ENCODE measurements around the gene GLO1. TPM values are rescaled to one million over a fixed set of nuclear protein-coding genes. Genes with fewer than 3 reads are reported as not detected.

Gene GLO1
- total RNA-seq, 2 donors from 2014 or later, result 68.7 to 70.8 TPM

DNA sequence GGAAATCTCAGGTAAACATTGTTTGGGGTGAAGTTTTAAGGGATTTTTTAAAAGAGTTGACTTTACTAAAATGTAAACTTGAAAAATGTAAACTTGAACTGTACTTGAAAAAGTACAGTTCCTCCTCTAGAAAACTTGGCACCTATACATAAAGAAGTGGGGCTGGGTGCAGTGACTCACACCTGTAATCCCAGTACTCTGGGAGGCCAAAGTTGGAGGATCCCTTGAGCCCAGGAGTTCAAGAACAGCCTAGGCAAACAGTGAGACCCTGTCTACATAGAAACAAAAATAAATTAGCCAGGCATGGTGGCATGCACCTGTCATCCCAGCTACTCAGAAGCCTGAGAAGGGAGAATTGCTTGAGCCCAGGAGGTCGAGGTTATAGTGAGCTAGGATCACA is 70.5 kb downstream of the GLO1 start:
- H3K4me3 ChIP-seq, result no peak overlapping the region
- TF ChIP-seq, protein P1, sequence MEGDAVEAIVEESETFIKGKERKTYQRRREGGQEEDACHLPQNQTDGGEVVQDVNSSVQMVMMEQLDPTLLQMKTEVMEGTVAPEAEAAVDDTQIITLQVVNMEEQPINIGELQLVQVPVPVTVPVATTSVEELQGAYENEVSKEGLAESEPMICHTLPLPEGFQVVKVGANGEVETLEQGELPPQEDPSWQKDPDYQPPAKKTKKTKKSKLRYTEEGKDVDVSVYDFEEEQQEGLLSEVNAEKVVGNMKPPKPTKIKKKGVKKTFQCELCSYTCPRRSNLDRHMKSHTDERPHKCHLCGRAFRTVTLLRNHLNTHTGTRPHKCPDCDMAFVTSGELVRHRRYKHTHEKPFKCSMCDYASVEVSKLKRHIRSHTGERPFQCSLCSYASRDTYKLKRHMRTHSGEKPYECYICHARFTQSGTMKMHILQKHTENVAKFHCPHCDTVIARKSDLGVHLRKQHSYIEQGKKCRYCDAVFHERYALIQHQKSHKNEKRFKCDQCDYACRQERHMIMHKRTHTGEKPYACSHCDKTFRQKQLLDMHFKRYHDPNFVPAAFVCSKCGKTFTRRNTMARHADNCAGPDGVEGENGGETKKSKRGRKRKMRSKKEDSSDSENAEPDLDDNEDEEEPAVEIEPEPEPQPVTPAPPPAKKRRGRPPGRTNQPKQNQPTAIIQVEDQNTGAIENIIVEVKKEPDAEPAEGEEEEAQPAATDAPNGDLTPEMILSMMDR (IDR thresholded peaks at IDR 0.05), result no peak
- H3K36me3 ChIP-seq, result no peaks in the 10 kb centered on the region
- H3K4me1 ChIP-seq, result no peaks in the 10 kb centered on the region
- no peak overlapping the region for H3K9ac ChIP-seq (ENCODE audit: low read depth in 2 of 2, low read length in 2 of 2)
- no peak overlapping the region for H3K27ac ChIP-seq
- DNase-seq, result no peak
- no peaks in the 10 kb centered on the region for H3K27me3 ChIP-seq
- intact Hi-C loops (cut with DNase I), result no loop called here
- no peaks in the 10 kb centered on the region for H3K9me3 ChIP-seq

DNA sequence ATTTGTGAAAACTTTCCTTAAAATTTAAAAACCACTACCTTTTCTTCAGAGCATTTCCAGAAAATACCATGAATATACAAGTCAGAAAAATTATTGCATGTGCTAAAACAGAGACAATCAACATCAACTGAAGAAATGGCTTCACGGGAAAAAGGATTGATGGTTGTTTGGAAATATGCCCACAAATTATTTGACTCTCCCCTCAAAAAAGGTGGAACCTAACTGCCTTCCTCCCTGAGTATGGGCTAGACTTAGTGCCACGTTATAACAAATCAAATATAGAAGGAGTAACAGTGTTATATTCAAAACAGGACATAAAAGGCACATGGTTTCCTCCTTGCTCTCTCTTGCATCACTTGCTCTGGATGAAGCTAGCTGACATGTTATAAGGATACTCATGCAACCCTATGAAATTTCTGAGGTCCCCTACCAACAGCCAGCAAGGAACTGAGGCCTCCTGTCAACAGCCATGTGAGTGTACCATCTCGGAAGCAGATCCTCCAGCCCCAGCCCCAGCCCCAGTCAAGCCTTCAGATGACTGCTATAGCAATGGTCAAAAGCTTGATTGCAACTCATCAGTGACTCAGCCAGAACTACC is 71.7 kb downstream of the GLO1 start:
- H3K9ac ChIP-seq (ENCODE audit: low read depth in 2 of 2, low read length in 2 of 2), result no peak overlapping the region
- no peak for DNase-seq
- no peak overlapping the region for H3K4me3 ChIP-seq
- intact Hi-C loops (cut with DNase I), result no loop called here
- no peaks in the 10 kb centered on the region for H3K27me3 ChIP-seq
- no peaks in the 10 kb centered on the region for H3K36me3 ChIP-seq
- H3K4me1 ChIP-seq, result no peaks in the 10 kb centered on the region
- H3K9me3 ChIP-seq, result no peaks in the 10 kb centered on the region
- H3K27ac ChIP-seq, result no peak overlapping the region
- TF ChIP-seq, protein P1 (IDR thresholded peaks at IDR 0.05), result no peak

Other genes with a start within 250 kb of the GLO1 start
- gene BTBD9, start 63.2 kb downstream of the GLO1 start, total RNA-seq, result 10 to 100 TPM; 15.3 to 23.6 TPM
- not detected for gene DNAH8, start 12.2 kb upstream of the GLO1 start, total RNA-seq